T-helper 22 cell (primary cell): ENCODE data around the gene TGFBR3.
"Not testable (repeated sequence)": the region's sequence is repeated elsewhere in the genome, so short reads cannot be mapped to it uniquely, and the experiment has no call there.

Experiments used
- DNase-seq: peaks from one replicate; pipeline ENCODE4 v3.0.0-alpha.2; 2020; ENCODE audit warnings: low read depth

TGFBR3 gene

DNA sequence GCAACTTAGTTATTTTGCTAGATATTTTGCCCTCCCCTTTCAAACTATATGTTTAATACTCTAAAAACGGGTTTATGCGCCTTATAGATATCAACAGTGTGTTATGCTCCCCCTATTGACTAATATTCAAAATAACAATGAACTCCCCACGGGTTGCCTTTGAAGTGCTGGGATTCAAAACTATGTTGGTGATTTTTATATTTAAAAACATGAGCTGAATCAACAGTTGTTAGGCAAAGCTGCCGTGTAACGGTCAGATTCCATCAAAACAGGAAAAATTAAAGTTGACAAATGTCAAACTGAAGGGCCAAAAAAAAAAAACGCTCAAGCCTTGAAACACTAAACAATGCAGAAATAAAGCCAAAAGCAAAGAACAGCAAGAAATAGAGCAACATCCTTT is 2.5 kb downstream of the TGFBR3 start:
- DNase-seq, result no peak

DNA sequence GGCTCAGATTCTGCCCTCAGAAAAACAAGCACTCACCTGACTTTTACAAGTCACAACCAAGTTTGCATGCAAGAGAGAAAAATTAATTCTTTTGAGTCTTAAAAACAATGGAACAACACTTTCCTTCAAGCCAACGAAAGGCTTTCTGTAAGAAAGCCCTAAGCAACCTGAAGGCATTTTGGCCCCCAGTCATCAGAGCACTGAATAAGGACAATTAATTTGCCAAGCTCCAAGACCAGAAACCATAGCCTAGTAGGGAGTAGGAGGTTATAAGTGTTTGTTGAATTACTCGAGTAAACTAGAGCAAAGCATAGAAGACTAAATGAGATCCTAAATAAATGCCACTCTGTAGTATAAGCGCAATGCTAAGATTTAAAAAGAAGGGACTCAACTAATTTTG is 4.7 kb downstream of the TGFBR3 start:
- no peak for DNase-seq

- no peak for DNase-seq
Observed at GRCh38 chr1:91879733-91880132, 6.2 kb downstream of the TGFBR3 start.

DNA sequence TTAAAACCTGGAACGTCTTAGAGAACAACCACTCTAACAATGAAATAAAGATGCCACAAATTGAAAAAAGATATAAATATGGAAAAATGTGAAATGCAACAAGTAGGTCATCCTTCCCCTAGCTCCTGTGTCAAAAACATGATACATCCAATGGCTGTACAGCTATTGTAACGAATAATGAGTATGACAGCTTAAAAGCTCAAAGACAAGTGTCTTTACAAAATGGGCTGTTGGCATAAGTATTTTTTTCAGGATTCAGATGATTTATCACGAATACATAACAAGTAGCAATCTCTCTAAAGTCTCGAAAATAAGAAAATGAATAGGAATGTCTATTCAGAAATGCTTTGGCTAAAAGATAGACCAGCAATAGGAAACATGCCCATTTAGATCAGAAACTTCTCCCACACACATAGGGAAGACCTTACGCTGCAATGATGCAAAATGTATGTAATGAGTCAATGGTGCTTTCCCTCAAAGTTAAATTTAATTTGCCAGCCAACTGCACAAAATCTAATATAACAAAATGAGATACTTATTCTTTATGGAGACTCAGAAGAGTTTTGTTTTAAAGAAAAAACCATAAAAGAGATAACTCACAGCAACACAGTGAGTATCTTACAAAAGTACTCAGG is 8.3 kb downstream of the TGFBR3 start:
- no peak for DNase-seq

- DNase-seq, result no peak
Observed at GRCh38 chr1:91876781-91877573, 9.0 kb downstream of the TGFBR3 start.

DNA sequence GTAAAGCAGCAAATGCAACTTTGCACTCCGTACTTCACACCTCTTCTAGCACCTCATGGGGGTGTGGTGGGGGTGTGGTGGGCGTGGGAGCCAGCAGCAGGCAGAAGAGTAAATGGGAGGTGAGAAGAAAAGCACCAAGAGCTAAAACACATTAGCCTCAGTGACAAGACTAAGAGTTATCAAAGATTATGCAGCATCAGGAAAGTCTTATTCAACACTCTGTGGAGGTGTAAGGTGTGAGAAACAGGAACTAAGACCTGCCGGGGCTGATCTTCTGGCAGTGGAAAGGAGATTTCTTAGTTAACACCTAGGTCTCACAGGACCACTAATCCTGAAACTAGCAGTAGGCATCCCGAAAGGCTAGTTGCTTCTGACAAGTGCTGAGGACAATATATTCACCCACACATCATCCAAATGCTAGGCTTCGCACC is 9.9 kb downstream of the TGFBR3 start:
- no peak for DNase-seq

GRCh38 chr1:91874167-91874566 is 11.8 kb downstream of the TGFBR3 start:
- DNase-seq, result no peak

- DNase-seq, result peak; percentile 34
Observed at GRCh38 chr1:91872559-91873081, 13.3 kb downstream of the TGFBR3 start.

DNA sequence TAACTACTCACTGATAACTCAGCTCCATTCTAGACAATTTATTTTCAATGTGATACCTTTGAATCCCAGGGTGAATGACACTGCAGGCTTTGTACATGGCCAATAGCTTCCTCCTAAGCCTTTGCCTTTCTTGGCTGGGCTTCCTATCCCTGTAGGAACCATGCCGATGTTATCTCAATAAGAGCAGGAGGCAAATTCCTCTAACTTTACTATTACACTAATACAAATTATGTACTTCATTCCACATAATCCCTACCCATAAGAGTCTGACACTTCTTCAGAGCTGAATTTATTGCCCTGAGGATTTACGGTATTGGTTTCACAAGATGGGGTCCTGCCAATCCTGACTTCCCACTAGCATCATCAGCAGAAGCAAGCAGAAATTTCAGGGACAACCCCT is 14.0 kb downstream of the TGFBR3 start:
- DNase-seq, result no peak

- no peak for DNase-seq
Observed at GRCh38 chr1:91870322-91870721, 15.6 kb downstream of the TGFBR3 start.

GRCh38 chr1:91866425-91866824 is 19.5 kb downstream of the TGFBR3 start:
- DNase-seq, result no peak

DNA sequence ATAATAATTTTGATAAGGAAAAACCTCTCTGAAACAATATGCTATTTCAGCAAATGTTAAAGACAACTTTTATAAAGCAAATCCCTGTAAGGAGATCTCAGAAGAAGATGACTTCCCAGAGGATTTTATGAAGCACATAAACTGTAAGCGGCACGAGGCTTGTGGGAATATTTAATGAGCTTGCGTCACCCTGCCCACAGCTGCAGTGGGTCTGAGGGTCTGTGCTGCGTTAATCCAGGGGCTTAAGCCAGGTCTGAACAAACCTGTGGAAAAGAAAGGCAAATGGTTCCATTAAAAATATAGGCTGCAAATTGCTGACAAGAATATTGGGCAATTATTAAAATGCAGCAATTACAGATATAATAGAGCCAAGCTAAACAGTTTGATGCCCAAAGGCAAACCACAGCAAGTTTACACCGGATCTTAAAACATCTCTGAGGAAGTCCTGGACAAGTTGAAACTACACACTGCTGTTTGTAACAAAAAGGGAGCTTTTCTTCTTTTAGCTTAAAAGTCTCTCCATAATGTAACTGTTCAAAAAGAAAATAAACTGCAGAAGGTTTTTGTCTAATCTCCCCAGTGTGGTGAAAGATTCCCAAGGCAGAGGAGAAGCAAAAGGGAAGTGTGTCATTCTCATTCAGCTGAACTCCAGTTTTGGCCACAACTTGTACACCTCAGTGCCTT is 21.8 kb downstream of the TGFBR3 start:
- DNase-seq, result no peak

- DNase-seq, result no peak
Observed at GRCh38 chr1:91863498-91863897, 22.5 kb downstream of the TGFBR3 start.

- DNase-seq, result no peak
Observed at GRCh38 chr1:91862120-91862519, 23.8 kb downstream of the TGFBR3 start.

- DNase-seq, result no peak
Observed at GRCh38 chr1:91857557-91858239, 28.3 kb downstream of the TGFBR3 start.

DNA sequence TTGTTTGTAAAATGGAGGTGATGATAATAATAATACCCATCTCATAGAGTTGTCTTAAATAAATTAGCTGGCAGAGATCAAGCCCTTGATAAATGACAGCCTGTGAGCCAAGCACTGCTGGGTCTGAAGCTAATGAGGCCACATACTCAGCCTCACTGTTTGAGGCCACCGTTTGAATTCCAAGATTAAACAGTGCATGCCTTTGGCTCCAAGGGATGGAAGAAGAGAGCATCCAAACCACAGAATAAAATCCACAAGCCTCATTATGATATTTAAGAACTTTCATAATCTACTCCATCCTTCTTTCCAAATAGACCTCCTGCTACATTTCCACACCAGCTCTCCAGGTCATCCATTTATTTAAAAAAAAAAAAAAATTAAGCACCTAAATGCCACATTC is 29.0 kb downstream of the TGFBR3 start:
- no peak for DNase-seq

DNA sequence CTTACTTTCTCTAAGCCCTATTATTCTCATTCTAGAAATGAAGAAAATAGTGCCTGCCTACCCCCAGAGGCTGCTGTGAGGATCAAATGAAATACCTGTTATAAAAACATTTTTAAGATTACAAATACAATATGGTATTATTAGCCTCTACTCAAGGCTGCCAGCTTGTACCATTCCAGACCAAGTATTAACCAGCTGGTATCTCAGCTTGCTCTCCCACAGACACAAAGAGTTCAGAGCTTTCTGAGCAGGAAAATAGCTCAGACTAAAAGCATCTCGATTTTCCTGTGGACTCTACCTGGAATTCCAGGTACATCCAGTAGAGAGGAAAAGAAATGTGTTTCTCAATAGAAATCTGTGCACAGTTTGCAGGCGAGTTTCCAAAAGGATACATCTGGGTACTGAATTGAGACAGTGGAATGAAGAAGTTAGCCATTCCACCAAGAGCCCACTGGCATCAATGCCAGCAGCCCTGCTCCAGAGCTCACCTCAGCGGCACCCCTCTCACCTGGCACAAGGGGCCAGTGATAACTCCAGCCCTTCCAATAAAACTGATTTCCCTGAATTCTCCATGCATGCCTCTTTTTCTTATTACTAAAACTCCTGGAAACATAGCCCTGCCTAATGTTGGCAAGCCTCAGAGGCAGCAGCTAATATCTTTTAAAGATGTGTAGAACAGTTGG is 31.0 kb downstream of the TGFBR3 start:
- no peak for DNase-seq

GRCh38 chr1:91853397-91853796 is 32.6 kb downstream of the TGFBR3 start:
- no peak for DNase-seq

DNA sequence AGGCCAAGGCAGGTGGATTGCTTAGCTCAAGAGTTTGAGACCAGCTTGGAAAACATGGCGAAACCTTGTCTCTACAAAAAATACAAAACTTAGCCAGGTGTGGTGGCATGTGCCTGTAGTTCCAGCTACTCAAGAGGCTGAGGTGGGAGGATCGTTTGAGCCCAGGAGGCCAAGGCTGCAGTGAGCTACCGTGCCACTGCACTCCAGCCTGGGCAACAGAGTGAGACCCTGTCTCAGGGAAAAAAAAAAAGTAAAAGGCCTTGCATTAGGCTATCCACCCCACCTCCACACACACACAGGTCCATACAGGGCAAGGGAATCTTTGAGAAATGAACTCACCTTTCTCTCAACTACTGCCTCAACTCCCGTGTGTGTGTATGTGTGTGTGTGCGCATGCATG is 33.9 kb downstream of the TGFBR3 start:
- DNase-seq, result not testable (repeated sequence)

DNA sequence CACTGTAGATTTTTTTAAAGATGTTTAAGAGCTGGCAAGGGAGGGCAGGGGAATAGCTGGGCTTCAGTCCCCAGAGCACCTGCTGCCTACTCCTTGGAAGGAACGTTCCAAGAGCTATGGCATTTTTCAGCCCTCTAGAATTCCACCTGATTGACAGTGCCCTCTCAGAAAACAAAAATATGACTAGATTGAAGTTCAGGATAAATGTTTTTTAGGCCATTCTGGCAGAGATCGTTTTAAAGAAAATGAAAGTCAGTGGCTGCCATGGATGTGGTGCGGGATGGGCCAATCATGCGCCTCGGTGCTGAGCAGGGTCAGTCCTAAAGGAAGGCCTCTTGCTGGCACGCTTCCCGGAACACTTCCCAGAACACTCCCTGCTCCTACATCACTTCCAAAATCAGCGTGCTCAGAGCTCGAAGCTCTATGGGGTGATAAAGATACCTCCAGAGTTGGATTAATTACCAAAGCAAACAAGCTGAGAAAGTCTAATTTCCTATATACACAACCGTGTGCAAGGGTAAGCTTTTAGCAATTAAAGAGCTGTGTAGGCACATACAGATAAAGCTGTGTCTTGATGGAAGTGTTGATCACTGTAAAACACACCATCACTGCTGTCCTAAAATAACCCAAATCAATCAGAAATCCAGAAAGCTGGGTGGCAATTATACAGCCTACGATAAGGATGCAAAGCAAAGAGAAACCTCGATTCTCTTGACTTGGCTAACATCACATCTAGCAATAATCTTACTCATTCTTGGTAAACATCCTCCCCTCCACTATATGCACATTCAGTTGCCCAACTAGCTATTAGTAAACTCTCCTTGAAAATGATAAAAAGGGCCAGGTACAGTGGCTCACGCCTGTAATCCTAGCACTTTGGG is 34.6 kb downstream of the TGFBR3 start:
- DNase-seq, result no peak

GRCh38 chr1:91850708-91851107 is 35.2 kb downstream of the TGFBR3 start:
- no peak for DNase-seq
